ENCODE data around the gene FAM131B. TPM values are rescaled to one million over a fixed set of nuclear protein-coding genes. Genes with fewer than 3 reads are reported as not detected.

The FAM131B gene
- total and polyA plus RNA-seq, 2 experiments from 2014 or later = 0.87 to 1.9 TPM

- Histone ChIP-seq H3K9me3 (ENCODE audit: low read depth) (no peaks in the 10 kb centered on the region), H3K9me2 (replicated peaks; ENCODE audit: insufficient read depth) (no peaks in the 10 kb centered on the region), H3K4me2 (no peak overlapping the region), H3K4me1 (ENCODE audit: insufficient read depth) (no peaks in the 10 kb centered on the region), H3K36me3 (replicated peaks; ENCODE audit: insufficient read depth, low read depth) (no peaks in the 10 kb centered on the region), H3K79me2 (no peaks in the 10 kb centered on the region), H4K20me1 (ENCODE audit: insufficient read depth, poor library complexity, severe bottlenecking) (no peaks in the 10 kb centered on the region), H3K27ac (no peak overlapping the region), H2AFZ (no peak overlapping the region), H3K27me3 (peaks cover 7% of the 10 kb centered on the region), H3K4me3 (no peak overlapping the region)
- TF ChIP-seq EZH2phosphoT487 (IDR thresholded peaks at IDR 0.05; ENCODE audit: low read depth, severe bottlenecking, unreplicated experiment) (no peak), CTCF (IDR thresholded peaks at IDR 0.05; ENCODE audit: poor library complexity) (no peak), EZH2 (IDR thresholded peaks at IDR 0.05; ENCODE audit: borderline replicate concordance) (no peak)
- WGBS (ENCODE audit: low lambda C conversion rate, missing lambda C conversion rate) = 71% methylated on average over 5 of the region's 5 CpGs
- DNase-seq (ENCODE audit: low spot score) = no peak
Observed at GRCh38 chr7:143347950-143348349, 14.6 kb downstream of the FAM131B start.

- H3K4me1 ChIP-seq (ENCODE audit: insufficient read depth) = no peaks in the 10 kb centered on the region
- H3K4me3 ChIP-seq = no peak overlapping the region
- WGBS (ENCODE audit: low lambda C conversion rate, missing lambda C conversion rate) = 88% methylated on average over 4 of the region's 4 CpGs
- no peak for TF ChIP-seq EZH2phosphoT487 (IDR thresholded peaks at IDR 0.05; ENCODE audit: low read depth, severe bottlenecking, unreplicated experiment)
- TF ChIP-seq CTCF (IDR thresholded peaks at IDR 0.05; ENCODE audit: poor library complexity) = no peak
- no peak for TF ChIP-seq EZH2 (IDR thresholded peaks at IDR 0.05; ENCODE audit: borderline replicate concordance)
- DNase-seq (ENCODE audit: low spot score) = no peak
- peak overlapping the region; percentile 83 for H2AFZ ChIP-seq
- no peaks in the 10 kb centered on the region for H3K9me3 ChIP-seq (ENCODE audit: low read depth)
- peak overlapping the region; percentile 87 for H3K4me2 ChIP-seq
- H3K79me2 ChIP-seq = no peaks in the 10 kb centered on the region
- no peaks in the 10 kb centered on the region for H3K36me3 ChIP-seq (replicated peaks; ENCODE audit: insufficient read depth, low read depth)
- no peaks in the 10 kb centered on the region for H4K20me1 ChIP-seq (ENCODE audit: insufficient read depth, poor library complexity, severe bottlenecking)
- H3K9me2 ChIP-seq (replicated peaks; ENCODE audit: insufficient read depth) = no peaks in the 10 kb centered on the region
- H3K27ac ChIP-seq = no peak overlapping the region
- peaks cover 7% of the 10 kb centered on the region for H3K27me3 ChIP-seq
Observed at GRCh38 chr7:143346018-143346417, 16.5 kb downstream of the FAM131B start.

- no peaks in the 10 kb centered on the region for H3K4me1 ChIP-seq (ENCODE audit: insufficient read depth)
- H3K27me3 ChIP-seq = peaks cover 7% of the 10 kb centered on the region
- H3K9me2 ChIP-seq (replicated peaks; ENCODE audit: insufficient read depth) = no peaks in the 10 kb centered on the region
- H3K36me3 ChIP-seq (replicated peaks; ENCODE audit: insufficient read depth, low read depth) = no peaks in the 10 kb centered on the region
- TF ChIP-seq CTCF (IDR thresholded peaks at IDR 0.05; ENCODE audit: poor library complexity) = peak; percentile 61
- no peak for TF ChIP-seq EZH2 (IDR thresholded peaks at IDR 0.05; ENCODE audit: borderline replicate concordance)
- DNase-seq (ENCODE audit: low spot score) = peak; percentile 82
- 3% methylated on average over 35 of the region's 35 CpGs for WGBS (ENCODE audit: low lambda C conversion rate, missing lambda C conversion rate)
- H2AFZ ChIP-seq = peak overlapping the region; percentile 83
- H3K9me3 ChIP-seq (ENCODE audit: low read depth) = no peaks in the 10 kb centered on the region
- no peak overlapping the region for H3K27ac ChIP-seq
- H3K4me2 ChIP-seq = peak overlapping the region; percentile 87
- no peaks in the 10 kb centered on the region for H3K79me2 ChIP-seq
- H3K4me3 ChIP-seq = no peak overlapping the region
- H4K20me1 ChIP-seq (ENCODE audit: insufficient read depth, poor library complexity, severe bottlenecking) = no peaks in the 10 kb centered on the region
Observed at GRCh38 chr7:143345428-143345900, 17.0 kb downstream of the FAM131B start.

- H2AFZ ChIP-seq = no peak overlapping the region
- no peaks in the 10 kb centered on the region for H3K9me3 ChIP-seq (ENCODE audit: low read depth)
- peaks cover 7% of the 10 kb centered on the region for H3K27me3 ChIP-seq
- H3K4me3 ChIP-seq = no peak overlapping the region
- H4K20me1 ChIP-seq (ENCODE audit: insufficient read depth, poor library complexity, severe bottlenecking) = no peaks in the 10 kb centered on the region
- no peak overlapping the region for H3K27ac ChIP-seq
- 75% methylated on average over 3 of the region's 3 CpGs for WGBS (ENCODE audit: low lambda C conversion rate, missing lambda C conversion rate)
- TF ChIP-seq EZH2 (IDR thresholded peaks at IDR 0.05; ENCODE audit: borderline replicate concordance) (no peak), EZH2phosphoT487 (IDR thresholded peaks at IDR 0.05; ENCODE audit: low read depth, severe bottlenecking, unreplicated experiment) (no peak), CTCF (IDR thresholded peaks at IDR 0.05; ENCODE audit: poor library complexity) (no peak)
- no peaks in the 10 kb centered on the region for H3K36me3 ChIP-seq (replicated peaks; ENCODE audit: insufficient read depth, low read depth)
- H3K9me2 ChIP-seq (replicated peaks; ENCODE audit: insufficient read depth) = no peaks in the 10 kb centered on the region
- H3K4me2 ChIP-seq = no peak overlapping the region
- no peak for DNase-seq (ENCODE audit: low spot score)
- H3K79me2 ChIP-seq = no peaks in the 10 kb centered on the region
- H3K4me1 ChIP-seq (ENCODE audit: insufficient read depth) = no peaks in the 10 kb centered on the region
Observed at GRCh38 chr7:143343596-143343995, 18.9 kb downstream of the FAM131B start.

Measured in hepatocyte (in vitro differentiated cells).